ENCODE measurements around the gene STAM. TPM values are rescaled to one million over a fixed set of nuclear protein-coding genes. Genes with fewer than 3 reads are reported as not detected.

Gene STAM
- total RNA-seq, 1 experiment from 2014 or later = 29.3 TPM

GRCh38 chr10:17662193-17663138 lies 18.5 kb downstream of the STAM start:
- Histone ChIP-seq H3K23ac (ENCODE audit: insufficient read length, low read depth, low read length) (no peak overlapping the region), H4K8ac (replicated peaks; ENCODE audit: insufficient read length, low read depth, low read length) (no peak overlapping the region), H3K9ac (ENCODE audit: extremely low read depth, insufficient read length, low read length) (no peak overlapping the region), H4K91ac (ENCODE audit: insufficient read length, low read depth, low read length) (no peak overlapping the region), H2BK15ac (ENCODE audit: low read depth, low read length) (no peak overlapping the region), H4K20me1 (ENCODE audit: control insufficient read depth, insufficient read depth, insufficient read length) (no peaks in the 10 kb centered on the region), H2AK5ac (ENCODE audit: insufficient read length, low read length) (no peak overlapping the region), H3K9me3 (ENCODE audit: control insufficient read depth, low read depth, low read length) (no peaks in the 10 kb centered on the region), H4K5ac (ENCODE audit: insufficient read length, low read depth, low read length) (no peak overlapping the region), H3K56ac (ENCODE audit: insufficient read length, low read depth, low read length) (no peak overlapping the region), H3K14ac (ENCODE audit: insufficient read depth, low read length) (no peak overlapping the region), H3K27ac (ENCODE audit: insufficient read length, low read depth, low read length) (no peak overlapping the region), H3K4me2 (ENCODE audit: insufficient read depth, insufficient read length, low read length) (no peak overlapping the region), H3K18ac (ENCODE audit: insufficient read length, low read depth, low read length) (no peak overlapping the region), H2BK12ac (ENCODE audit: insufficient read length, low read depth, low read length) (no peak overlapping the region), H3K4ac (ENCODE audit: low read depth, low read length) (no peak overlapping the region), H3K23me2 (ENCODE audit: insufficient read length, low read depth, low read length, poor library complexity, severe bottlenecking) (no peaks in the 10 kb centered on the region), H3K27me3 (ENCODE audit: insufficient read depth, low read length) (no peaks in the 10 kb centered on the region), H3K79me2 (ENCODE audit: insufficient read depth, low read length) (no peaks in the 10 kb centered on the region; the same call in 1 of the 2 replicates), H3T11ph (ENCODE audit: low read length) (no peak overlapping the region), H3K79me1 (ENCODE audit: insufficient read depth, low read depth, low read length, poor library complexity, severe bottlenecking) (no peaks in the 10 kb centered on the region), H2BK5ac (ENCODE audit: insufficient read length, low read length) (no peak overlapping the region), H2BK20ac (ENCODE audit: low read depth, low read length, poor library complexity, severe bottlenecking) (no peak overlapping the region), H2AFZ (ENCODE audit: low read length) (no peak overlapping the region), H3K4me1 (ENCODE audit: insufficient read depth, low read length) (no peaks in the 10 kb centered on the region; the same call in 1 of the 2 replicates), H2BK120ac (ENCODE audit: low read depth, low read length, poor library complexity, severe bottlenecking) (no peak overlapping the region)
- WGBS (ENCODE audit: extremely low coverage, insufficient read length, low lambda C conversion rate) = no CpG with 5 or more reads among the region's 2 CpGs
- peaks cover 4 to 9% of the 10 kb centered on the region in 2 experiments; a peak in 3 of 5 replicates for H3K9me3 Mint-ChIP-seq
- no peak overlapping the region for H3K4me3 Mint-ChIP-seq
- H3K36me3 Mint-ChIP-seq (ENCODE audit: insufficient read depth in 1 of 3, low read depth in 3 of 3) = peaks cover 4 to 19% (median 12%) of the 10 kb centered on the region in 3 experiments; a peak in 6 of 7 replicates
- H3K27ac Mint-ChIP-seq = no peak overlapping the region
- DNase-seq = no peak
- peaks cover 10 to 19% of the 10 kb centered on the region in 2 experiments for H3K4me1 Mint-ChIP-seq
- H3K27me3 Mint-ChIP-seq (ENCODE audit: low read depth) = no peaks in the 10 kb centered on the region
- TF ChIP-seq CTCF (conservative IDR thresholded peaks at IDR 0.05) = no peak

Data from H9 (cell line).